ENCODE results near the gene ALK. TPM values are rescaled to one million over a fixed set of nuclear protein-coding genes. Genes with fewer than 3 reads are reported as not detected.

The ALK gene
- total RNA-seq, 2 donors from 2014 or later = 0.21 to 0.26 TPM

- DNase-seq (no peak), ATAC-seq (no peak)
- intact Hi-C loops (cut with DNase I) = no loop called here
Measured at GRCh38 chr2:29808321-29808720, 113.1 kb downstream of the ALK start.

- no peak for ATAC-seq
- DNase-seq = no peak
- intact Hi-C loops (cut with DNase I) = no loop called here
Measured at GRCh38 chr2:29807082-29807481, 114.3 kb downstream of the ALK start.

- intact Hi-C loops (cut with DNase I) = no loop called here
- no peak for DNase-seq
- no peak for ATAC-seq
Measured at GRCh38 chr2:29806461-29806860, 114.9 kb downstream of the ALK start.

- intact Hi-C loops (cut with DNase I) = no loop called here
- ATAC-seq (no peak), DNase-seq (no peak)
Measured at GRCh38 chr2:29804671-29805070, 116.7 kb downstream of the ALK start.

GRCh38 chr2:29803537-29803936 lies 117.8 kb downstream of the ALK start:
- no peak for DNase-seq
- ATAC-seq = no peak
- intact Hi-C loops (cut with DNase I) = no loop called here

GRCh38 chr2:29802986-29803385 lies 118.4 kb downstream of the ALK start:
- intact Hi-C loops (cut with DNase I) = no loop called here
- ATAC-seq (peak in 1 of 2 donors; percentile 44), DNase-seq (no peak)

GRCh38 chr2:29799628-29800027 lies 121.8 kb downstream of the ALK start:
- intact Hi-C loops (cut with DNase I) = no loop called here
- DNase-seq = no peak
- no peak for ATAC-seq

- no peak for DNase-seq
- intact Hi-C loops (cut with DNase I) = no loop called here
- ATAC-seq = no peak
Measured at GRCh38 chr2:29797916-29798315, 123.5 kb downstream of the ALK start.

GRCh38 chr2:29796446-29796845 lies 124.9 kb downstream of the ALK start:
- no peak for ATAC-seq
- intact Hi-C loops (cut with DNase I) = no loop called here
- no peak for DNase-seq

GRCh38 chr2:29789911-29790485 lies 131.4 kb downstream of the ALK start:
- no peak for ATAC-seq
- DNase-seq = no peak
- intact Hi-C loops (cut with DNase I) = no loop called here

GRCh38 chr2:29787473-29788465 lies 133.6 kb downstream of the ALK start:
- intact Hi-C loops (cut with DNase I) = no loop called here
- ATAC-seq (no peak), DNase-seq (no peak)

GRCh38 chr2:29786361-29786760 lies 135.0 kb downstream of the ALK start:
- DNase-seq (no peak), ATAC-seq (no peak)
- intact Hi-C loops (cut with DNase I) = no loop called here

GRCh38 chr2:29783666-29784065 lies 137.7 kb downstream of the ALK start:
- no peak for DNase-seq
- no peak for ATAC-seq
- intact Hi-C loops (cut with DNase I) = no loop called here

GRCh38 chr2:29782549-29783458 lies 138.6 kb downstream of the ALK start:
- DNase-seq (no peak), ATAC-seq (no peak)
- intact Hi-C loops (cut with DNase I) = no loop called here

- DNase-seq (no peak), ATAC-seq (no peak)
- intact Hi-C loops (cut with DNase I) = no loop called here
Measured at GRCh38 chr2:29782087-29782486, 139.3 kb downstream of the ALK start.

- intact Hi-C loops (cut with DNase I) = no loop called here
- ATAC-seq (no peak), DNase-seq (no peak)
Measured at GRCh38 chr2:29780906-29781305, 140.5 kb downstream of the ALK start.

GRCh38 chr2:29777161-29777560 lies 144.2 kb downstream of the ALK start:
- intact Hi-C loops (cut with DNase I) = no loop called here
- ATAC-seq (no peak), DNase-seq (no peak)

- DNase-seq = no peak
- no peak for ATAC-seq
- intact Hi-C loops (cut with DNase I) = no loop called here
Measured at GRCh38 chr2:29776406-29776805, 145.0 kb downstream of the ALK start.

GRCh38 chr2:29775937-29776336 lies 145.4 kb downstream of the ALK start:
- ATAC-seq = no peak
- no peak for DNase-seq
- intact Hi-C loops (cut with DNase I) = no loop called here

GRCh38 chr2:29774624-29775023 lies 146.8 kb downstream of the ALK start:
- ATAC-seq = no peak
- intact Hi-C loops (cut with DNase I) = no loop called here
- DNase-seq = no peak
